ENCODE measurements around the gene KIZ.

DNA sequence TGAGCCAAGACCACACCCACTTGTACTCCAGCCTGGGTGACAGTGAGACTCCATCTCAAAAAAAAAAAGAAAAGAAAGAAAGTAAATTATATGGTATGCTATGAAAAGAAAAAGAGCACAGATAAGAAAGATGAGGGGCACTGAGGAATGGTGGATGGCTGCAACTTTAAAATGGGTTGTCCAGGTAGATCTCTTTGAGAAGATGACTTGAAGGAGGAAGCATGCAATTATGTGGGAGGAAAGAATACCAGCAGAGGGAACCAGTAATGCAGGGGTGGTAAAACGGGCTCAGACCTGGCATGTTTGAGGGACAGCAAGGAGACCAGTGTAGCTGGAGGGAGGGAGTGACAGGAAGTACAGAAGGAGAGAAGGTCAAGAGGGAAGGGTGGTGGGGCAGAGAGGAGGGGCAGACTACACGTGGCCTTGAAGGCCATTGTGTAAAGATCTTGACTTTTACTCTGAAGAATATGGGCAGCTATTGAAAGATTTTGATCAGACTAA is 42.0 kb upstream of the KIZ start:
- TF ChIP-seq, protein P1, sequence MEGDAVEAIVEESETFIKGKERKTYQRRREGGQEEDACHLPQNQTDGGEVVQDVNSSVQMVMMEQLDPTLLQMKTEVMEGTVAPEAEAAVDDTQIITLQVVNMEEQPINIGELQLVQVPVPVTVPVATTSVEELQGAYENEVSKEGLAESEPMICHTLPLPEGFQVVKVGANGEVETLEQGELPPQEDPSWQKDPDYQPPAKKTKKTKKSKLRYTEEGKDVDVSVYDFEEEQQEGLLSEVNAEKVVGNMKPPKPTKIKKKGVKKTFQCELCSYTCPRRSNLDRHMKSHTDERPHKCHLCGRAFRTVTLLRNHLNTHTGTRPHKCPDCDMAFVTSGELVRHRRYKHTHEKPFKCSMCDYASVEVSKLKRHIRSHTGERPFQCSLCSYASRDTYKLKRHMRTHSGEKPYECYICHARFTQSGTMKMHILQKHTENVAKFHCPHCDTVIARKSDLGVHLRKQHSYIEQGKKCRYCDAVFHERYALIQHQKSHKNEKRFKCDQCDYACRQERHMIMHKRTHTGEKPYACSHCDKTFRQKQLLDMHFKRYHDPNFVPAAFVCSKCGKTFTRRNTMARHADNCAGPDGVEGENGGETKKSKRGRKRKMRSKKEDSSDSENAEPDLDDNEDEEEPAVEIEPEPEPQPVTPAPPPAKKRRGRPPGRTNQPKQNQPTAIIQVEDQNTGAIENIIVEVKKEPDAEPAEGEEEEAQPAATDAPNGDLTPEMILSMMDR (IDR thresholded peaks at IDR 0.05), result no peak
- no peak for TF ChIP-seq POLR2A (IDR thresholded peaks at IDR 0.05)
